Mesenteric fat pad (tissue), 1 donor: ENCODE measurements around the gene CBFA2T3. TPM values are rescaled to one million over a fixed set of nuclear protein-coding genes. Genes with fewer than 3 reads are reported as not detected.

Experiments used
- DNase-seq: peaks from one replicate; pipeline ENCODE4 v3.0.0-alpha.2; 2020; ENCODE audit warnings: low spot score
- total RNA-seq: library from RNA; stranded (reverse); fragmentation: NEBNext Ultra II Directional; extraction: Animal tissue kit (Norgen Biotek cat#: 25700); gene quantifications from one replicate; pipeline ENCODE4 v1.2.1, GENCODE V29; 2021
- donor health status: DM: yes; HTN: yes; CAD: no.

The CBFA2T3 gene
- total RNA-seq, 1 donor from 2014 or later: 8.5 TPM

- DNase-seq: no peak
Measured at GRCh38 chr16:88940862-88941817, 35.9 kb downstream of the CBFA2T3 start.

- DNase-seq: no peak
Measured at GRCh38 chr16:88939972-88940861, 36.8 kb downstream of the CBFA2T3 start.

DNA sequence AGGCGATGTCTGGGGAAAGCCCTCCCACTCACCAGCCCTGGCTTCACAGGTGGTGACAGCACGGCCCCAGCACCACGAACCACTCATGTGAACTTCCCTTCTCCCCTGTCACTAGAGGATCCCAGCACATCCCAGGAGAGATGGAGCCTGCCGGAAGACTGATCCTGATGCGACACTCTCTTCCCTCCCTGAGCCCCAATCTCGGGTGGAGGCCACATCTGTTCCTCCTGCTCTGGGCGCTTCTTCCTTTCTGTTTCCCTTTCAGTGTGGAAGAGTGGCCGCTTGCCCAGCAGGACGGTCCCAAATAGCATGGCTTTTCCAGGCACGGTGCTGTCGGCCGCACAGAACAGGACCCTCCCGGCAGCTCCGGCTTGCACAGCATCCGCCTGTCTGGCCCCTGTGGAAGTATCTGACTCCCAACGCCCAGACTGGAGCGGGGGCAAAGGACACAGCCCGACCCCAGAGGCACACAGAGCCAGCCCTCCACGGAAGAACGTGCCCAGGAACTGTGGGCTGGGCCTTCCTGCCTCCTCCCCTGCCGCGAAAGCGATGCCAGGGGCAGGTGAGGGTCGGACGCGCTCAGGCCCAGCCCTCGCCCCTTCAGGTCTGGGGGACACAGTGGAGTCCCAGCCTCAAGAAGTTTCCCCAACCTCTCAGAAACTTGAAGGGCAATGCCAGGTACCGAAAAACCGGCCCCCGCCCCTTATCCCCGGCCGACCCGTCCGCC lies 37.6 kb downstream of the CBFA2T3 start:
- no peak for DNase-seq

DNA sequence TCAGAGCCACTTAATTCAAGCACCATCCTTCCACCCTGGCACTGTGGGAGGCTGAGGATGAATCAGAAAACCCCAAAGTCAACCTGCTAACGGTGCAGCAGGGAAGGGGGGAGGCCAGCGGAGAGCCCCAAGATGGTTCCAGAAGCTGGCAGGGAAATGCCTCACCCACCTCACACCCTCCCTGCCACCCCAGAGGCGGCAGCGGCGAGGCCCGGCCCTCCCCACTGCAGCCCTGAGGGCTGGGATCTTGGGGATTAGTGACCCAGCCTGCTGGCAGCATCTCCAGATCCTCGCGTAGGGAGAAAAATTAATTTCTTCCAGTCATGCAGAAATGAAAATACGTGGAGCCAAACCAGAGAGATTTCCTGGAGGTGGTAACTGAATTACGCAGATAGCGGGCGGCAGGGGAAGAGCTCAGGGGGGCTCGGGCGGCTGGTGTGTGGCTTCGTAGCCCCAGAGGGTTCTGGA lies 38.2 kb downstream of the CBFA2T3 start:
- DNase-seq: no peak

GRCh38 chr16:88938119-88938776 lies 38.8 kb downstream of the CBFA2T3 start:
- DNase-seq: no peak

- no peak for DNase-seq
Measured at GRCh38 chr16:88937206-88937621, 39.8 kb downstream of the CBFA2T3 start.

DNA sequence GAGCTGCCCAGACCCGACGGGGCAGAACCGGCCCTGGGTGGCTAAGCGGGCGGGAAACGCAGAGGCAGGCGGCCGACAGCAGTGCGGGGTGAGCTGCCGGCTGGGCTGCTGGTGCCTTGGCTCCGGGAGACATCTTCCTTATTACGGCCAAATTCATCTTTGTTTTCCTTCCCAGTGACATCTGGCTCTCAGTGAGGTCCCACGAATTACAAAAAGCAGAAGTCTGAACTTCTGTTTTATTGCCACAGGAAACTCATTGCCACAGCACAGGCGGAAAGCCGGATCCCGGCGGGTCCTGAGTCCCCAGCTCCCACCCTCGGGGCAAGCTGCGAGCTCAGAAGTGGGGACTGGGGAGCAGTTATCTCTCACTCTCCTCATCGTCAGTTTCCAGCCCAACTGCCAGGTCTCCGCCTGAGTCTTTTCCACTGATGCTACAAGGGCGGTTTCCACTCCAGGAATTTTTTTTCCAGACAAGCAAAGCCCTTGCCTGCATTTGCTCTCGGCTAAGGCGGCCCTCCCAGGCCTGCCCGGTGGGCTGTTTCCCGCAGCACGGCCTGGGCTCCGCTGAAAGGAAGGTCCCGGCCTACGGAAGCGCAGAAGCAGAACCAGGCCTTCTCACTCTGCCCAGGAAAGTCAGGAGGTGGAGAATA lies 40.3 kb downstream of the CBFA2T3 start:
- no peak for DNase-seq

DNA sequence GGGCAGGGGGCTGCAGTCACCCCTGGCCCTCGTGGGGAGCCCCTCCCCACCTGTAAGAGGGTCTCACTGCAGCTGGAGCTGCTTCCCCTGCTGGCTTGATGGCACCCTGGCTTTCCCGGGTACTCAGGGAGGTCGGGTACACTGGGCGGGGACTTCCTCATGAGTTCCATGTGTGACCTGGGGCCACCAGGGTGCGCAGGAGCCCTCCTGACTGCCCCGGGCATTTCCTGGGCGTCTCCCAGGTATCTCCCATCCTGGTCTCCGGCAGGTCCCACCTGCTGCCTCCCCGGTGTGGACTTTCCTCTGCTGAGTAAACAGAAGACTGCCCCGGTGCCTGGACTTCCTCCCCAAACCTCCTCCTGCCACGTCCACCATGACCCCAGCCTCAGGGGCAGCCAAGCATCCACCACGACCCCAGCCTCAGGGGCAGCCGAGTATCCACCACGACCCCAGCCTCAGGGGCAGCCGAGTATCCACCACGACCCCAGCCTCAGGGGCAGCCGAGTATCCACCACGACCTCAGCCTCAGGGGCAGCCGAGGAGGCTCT lies 40.9 kb downstream of the CBFA2T3 start:
- no peak for DNase-seq

- no peak for DNase-seq
Measured at GRCh38 chr16:88934066-88934667, 42.8 kb downstream of the CBFA2T3 start.

DNA sequence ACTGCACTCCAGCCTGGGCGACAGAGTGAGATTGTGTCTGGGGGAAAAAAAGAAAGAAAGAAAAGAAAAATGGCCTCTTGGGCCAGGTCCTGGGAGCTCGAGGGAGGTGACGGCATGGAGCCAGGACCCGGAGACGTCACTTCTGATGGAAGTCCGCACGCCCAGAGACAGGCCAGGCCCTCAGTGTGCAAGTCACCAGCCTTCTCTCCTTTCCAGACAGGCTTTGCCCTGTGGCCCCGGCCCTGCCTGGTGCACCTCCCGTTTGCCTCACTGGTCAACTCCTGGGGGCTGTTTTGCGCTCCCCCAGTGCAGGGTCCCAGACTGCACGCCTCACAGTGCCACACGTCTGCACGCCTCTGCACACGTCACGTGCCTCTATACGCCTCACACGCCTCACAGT lies 44.1 kb downstream of the CBFA2T3 start:
- no peak for DNase-seq

GRCh38 chr16:88931936-88932335 lies 45.1 kb downstream of the CBFA2T3 start:
- DNase-seq: no peak

- DNase-seq: no peak
Measured at GRCh38 chr16:88931373-88931900, 45.6 kb downstream of the CBFA2T3 start.

DNA sequence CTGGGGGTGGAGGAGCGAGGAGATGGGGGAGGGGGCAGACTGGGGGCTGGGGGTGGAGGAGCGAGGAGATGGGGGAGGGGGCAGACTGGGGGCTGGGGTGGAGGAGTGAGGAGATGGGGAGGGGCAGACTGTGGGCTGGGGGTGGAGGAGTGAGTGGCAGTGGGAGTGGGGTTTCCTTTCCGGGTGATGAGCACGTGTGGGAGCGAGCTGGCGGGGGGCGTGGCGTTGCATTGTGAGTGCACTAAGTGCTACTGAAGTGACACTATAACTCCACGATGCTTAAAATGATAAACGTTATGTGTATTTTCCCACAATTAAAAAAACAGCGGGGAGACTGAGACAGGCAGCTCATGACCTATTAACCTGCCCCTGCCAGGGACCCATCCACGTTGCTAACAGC lies 46.3 kb downstream of the CBFA2T3 start:
- DNase-seq: no peak

DNA sequence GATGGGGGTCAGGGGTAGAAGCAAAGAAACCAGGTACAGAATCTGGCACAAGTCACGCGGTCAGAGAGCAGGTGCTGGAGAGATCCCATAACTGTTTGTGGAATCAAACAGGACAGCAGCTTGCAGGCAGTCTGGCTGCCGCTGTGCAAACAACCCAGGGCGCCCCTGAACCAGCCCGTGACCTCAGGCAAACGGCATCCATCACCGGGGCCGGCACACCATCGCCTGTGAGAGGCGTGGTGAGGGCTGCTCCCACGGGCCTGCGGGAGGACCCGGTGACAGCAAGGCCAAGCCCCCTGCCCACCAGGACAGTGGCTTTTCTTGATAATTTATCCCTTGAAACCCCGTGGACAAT lies 47.9 kb downstream of the CBFA2T3 start:
- DNase-seq: no peak

DNA sequence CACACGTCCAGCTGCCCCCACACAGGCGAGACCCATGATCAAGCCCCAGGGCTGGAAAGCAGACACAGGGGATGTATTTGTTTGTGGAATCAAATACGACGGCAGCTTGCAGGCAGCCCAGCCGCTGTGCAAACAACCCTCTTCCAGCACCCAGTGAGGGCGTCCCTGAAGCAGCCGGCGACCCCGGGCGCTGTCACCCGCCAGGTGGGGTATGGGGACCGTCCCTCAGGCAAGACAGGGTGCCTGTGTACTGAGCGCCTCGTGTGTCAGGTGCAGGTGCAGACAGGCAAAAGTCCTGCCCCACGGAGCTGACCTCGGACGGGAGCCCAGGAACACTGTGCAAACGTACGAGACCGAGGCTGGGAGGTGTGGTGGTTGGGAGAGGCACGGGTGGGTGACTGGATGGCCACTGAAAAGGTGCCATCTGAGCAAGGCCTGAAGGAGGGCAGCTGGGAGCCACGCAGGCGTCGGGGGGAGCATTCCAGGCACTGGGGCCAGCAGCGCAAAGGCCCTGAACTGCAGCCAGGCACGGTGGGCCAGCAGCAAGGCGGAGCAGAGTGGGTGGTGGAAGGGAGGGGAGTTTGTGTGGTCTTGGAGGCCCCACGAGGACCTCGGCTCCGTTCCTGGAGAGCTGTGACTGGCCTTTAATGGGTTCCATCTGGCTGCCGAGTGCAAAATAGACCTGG lies 48.5 kb downstream of the CBFA2T3 start:
- DNase-seq: no peak

GRCh38 chr16:88927661-88928060 lies 49.3 kb downstream of the CBFA2T3 start:
- DNase-seq: no peak

- no peak for DNase-seq
Measured at GRCh38 chr16:88927010-88927409, 50.0 kb downstream of the CBFA2T3 start.

DNA sequence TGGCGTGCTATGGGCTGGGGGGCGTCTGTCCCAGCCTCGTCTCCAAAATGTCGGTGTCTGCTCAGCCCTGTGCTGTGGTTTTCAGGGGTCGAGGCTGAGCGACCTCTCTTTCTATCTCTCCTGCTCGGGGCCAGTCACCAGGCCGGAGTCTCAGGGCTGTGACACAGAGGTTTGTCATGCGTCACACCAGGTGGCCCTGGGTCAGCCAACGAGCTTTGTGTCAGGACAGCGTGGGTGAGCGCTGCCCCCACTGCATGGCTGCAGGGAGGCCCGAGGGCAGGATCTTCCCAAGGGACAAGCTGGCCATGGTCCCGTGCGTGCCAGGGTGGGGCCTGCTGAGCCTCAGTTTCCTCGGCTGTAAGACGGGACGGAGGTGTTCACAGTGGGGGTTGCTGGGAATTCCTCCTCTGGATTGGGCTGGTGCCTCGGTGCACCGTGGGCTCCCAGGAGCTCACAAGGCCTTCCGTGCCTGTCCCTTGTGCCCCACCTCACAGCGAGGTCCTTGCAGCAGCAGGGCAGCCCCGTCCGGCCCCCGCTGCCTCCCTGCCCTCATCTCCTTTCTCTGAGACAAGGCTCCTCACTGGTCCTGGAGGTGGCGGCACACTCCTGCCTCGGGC lies 50.5 kb downstream of the CBFA2T3 start:
- DNase-seq: no peak
